ENCODE measurements around the gene PHC2. TPM values are rescaled to one million over a fixed set of nuclear protein-coding genes. Genes with fewer than 3 reads are reported as not detected.

PHC2 gene
- total RNA-seq, 1 experiment from 2014 or later = 9.4 TPM

GRCh38 chr1:33424205-33424604 lies 6.7 kb downstream of the PHC2 start:
- no peak overlapping the region for H3K4me3 Mint-ChIP-seq
- Histone ChIP-seq H2BK5ac (ENCODE audit: insufficient read length, low read length) (no peak overlapping the region), H3K4ac (ENCODE audit: low read depth, low read length) (no peak overlapping the region), H3K27me3 (ENCODE audit: insufficient read depth, low read length) (no peaks in the 10 kb centered on the region), H2BK20ac (ENCODE audit: low read depth, low read length, poor library complexity, severe bottlenecking) (no peak overlapping the region), H4K91ac (ENCODE audit: insufficient read length, low read depth, low read length) (no peak overlapping the region), H3K4me2 (ENCODE audit: insufficient read depth, insufficient read length, low read length) (no peak overlapping the region), H2BK120ac (ENCODE audit: low read depth, low read length, poor library complexity, severe bottlenecking) (no peak overlapping the region), H4K20me1 (ENCODE audit: control insufficient read depth, insufficient read depth, insufficient read length) (no peaks in the 10 kb centered on the region), H3K9ac (ENCODE audit: extremely low read depth, insufficient read length, low read length) (no peak overlapping the region), H4K5ac (ENCODE audit: insufficient read length, low read depth, low read length) (no peak overlapping the region), H3K23ac (ENCODE audit: insufficient read length, low read depth, low read length) (no peak overlapping the region), H3K23me2 (ENCODE audit: insufficient read length, low read depth, low read length, poor library complexity, severe bottlenecking) (no peaks in the 10 kb centered on the region), H2AFZ (ENCODE audit: low read length) (no peak overlapping the region), H3K56ac (ENCODE audit: insufficient read length, low read depth, low read length) (no peak overlapping the region), H3K79me1 (ENCODE audit: insufficient read depth, low read depth, low read length, poor library complexity, severe bottlenecking) (no peaks in the 10 kb centered on the region), H3K14ac (ENCODE audit: insufficient read depth, low read length) (no peak overlapping the region), H2AK5ac (ENCODE audit: insufficient read length, low read length) (no peak overlapping the region), H3K18ac (ENCODE audit: insufficient read length, low read depth, low read length) (no peak overlapping the region), H3K79me2 (ENCODE audit: insufficient read depth, low read length) (no peaks in the 10 kb centered on the region), H3K27ac (ENCODE audit: insufficient read length, low read depth, low read length) (no peak overlapping the region), H3K9me3 (ENCODE audit: control insufficient read depth, low read depth, low read length) (no peaks in the 10 kb centered on the region), H4K8ac (replicated peaks; ENCODE audit: insufficient read length, low read depth, low read length) (no peak overlapping the region), H2BK15ac (ENCODE audit: low read depth, low read length) (no peak overlapping the region), H3K4me1 (ENCODE audit: insufficient read depth, low read length) (peaks cover 10% of the 10 kb centered on the region; the same call in 1 of the 2 replicates), H2BK12ac (ENCODE audit: insufficient read length, low read depth, low read length) (no peak overlapping the region), H3T11ph (ENCODE audit: low read length) (no peak overlapping the region)
- H3K9me3 Mint-ChIP-seq = no peaks in the 10 kb centered on the region
- H3K27me3 Mint-ChIP-seq (ENCODE audit: low read depth) = no peaks in the 10 kb centered on the region
- WGBS (ENCODE audit: extremely low coverage, insufficient read length, low lambda C conversion rate) = no CpG with 5 or more reads among the region's 4 CpGs
- H3K27ac Mint-ChIP-seq = no peak overlapping the region
- peaks cover 12 to 15% of the 10 kb centered on the region in 2 experiments for H3K4me1 Mint-ChIP-seq
- no peak for DNase-seq
- H3K36me3 Mint-ChIP-seq (ENCODE audit: insufficient read depth in 1 of 3, low read depth in 3 of 3) = no peaks in the 10 kb centered on the region
- TF ChIP-seq CTCF (conservative IDR thresholded peaks at IDR 0.05) = no peak

Measured in H9 (cell line).